Fibroblast of lung (primary cell): ENCODE data around the gene SLC6A9. TPM values are rescaled to one million over a fixed set of nuclear protein-coding genes. Genes with fewer than 3 reads are reported as not detected.

Experiments
- DNase-seq, 2 donors: peaks; one replicate each; pipeline versions ENCODE4 v3.0.0 to v3.0.0-alpha.2; 2010; ENCODE audit warnings: low read depth in 2 of 2
- H2AFZ ChIP-seq: 2 replicates; pipeline ENCODE4 v1.5.1; 2012; ENCODE audit warnings: low read length, control low read depth, inconsistent platforms
- H3K27ac ChIP-seq: 2 replicates; pipeline ENCODE4 v1.5.1; 2011; ENCODE audit warnings: low read length, control low read depth; ENCODE audit not compliant: insufficient read depth
- H3K27me3 ChIP-seq: 2 replicates; pipeline ENCODE4 v1.5.1; 2011; ENCODE audit warnings: mild to moderate bottlenecking, low read length; ENCODE audit not compliant: control insufficient read depth, insufficient read depth
- H3K36me3 ChIP-seq: 2 replicates; pipeline ENCODE4 v1.5.1; 2011; ENCODE audit warnings: low read length; ENCODE audit not compliant: control insufficient read depth, insufficient read depth
- H3K4me1 ChIP-seq: 2 replicates; pipeline ENCODE4 v1.5.1; 2011; ENCODE audit warnings: low read length; ENCODE audit not compliant: control insufficient read depth, insufficient read depth; ENCODE audit errors: extremely low read depth
- H3K4me2 ChIP-seq: 2 replicates; pipeline ENCODE4 v1.5.1; 2011; ENCODE audit warnings: low read length, control low read depth; ENCODE audit not compliant: insufficient read depth; ENCODE audit errors: extremely low read depth
- H3K4me3 ChIP-seq, 4 experiments: fragments of 200-600 bp in 1 of 4; sonication (generic) in 1 of 4; replicated peaks in 1 of 4; 2 replicates each; pipeline ENCODE4 v1.5.1; 2011 to 2016; ENCODE audit warnings: low read length in 4 of 4, low read depth in 3 of 4, mild to moderate bottlenecking in 3 of 4, control low read depth in 2 of 4, inconsistent platforms in 1 of 4, mixed read lengths in 1 of 4; ENCODE audit not compliant: insufficient read depth in 1 of 4; ENCODE audit errors: control extremely low read depth in 1 of 4
- H3K79me2 ChIP-seq: 2 replicates; pipeline ENCODE4 v1.5.1; 2012; ENCODE audit warnings: mild to moderate bottlenecking, low read length, inconsistent platforms; ENCODE audit not compliant: control insufficient read depth, insufficient read depth
- H3K9ac ChIP-seq: 2 replicates; pipeline ENCODE4 v1.5.1; 2011; ENCODE audit warnings: mild to moderate bottlenecking, low read length, control low read depth; ENCODE audit not compliant: insufficient read depth
- H3K9me3 ChIP-seq: 2 replicates; pipeline ENCODE4 v1.5.1; 2012; ENCODE audit warnings: low read depth, low read length; ENCODE audit not compliant: control insufficient read depth, insufficient read depth
- H4K20me1 ChIP-seq: 2 replicates; pipeline ENCODE4 v1.5.1; 2011; ENCODE audit warnings: low read length; ENCODE audit not compliant: control insufficient read depth, insufficient read depth; ENCODE audit errors: extremely low read depth
- CTCF ChIP-seq, 2 donors: IDR thresholded peaks in 1 of 2; conservative IDR thresholded peaks in 1 of 2; 1 replicate in 1 of 2; 2 replicates in 1 of 2; pipeline ENCODE4 v1.5.1; 2011 to 2012; ENCODE audit warnings: low read length in 2 of 2, control low read depth in 1 of 2, inconsistent platforms in 1 of 2, low read depth in 1 of 2, mild to moderate bottlenecking in 1 of 2
- EZH2 ChIP-seq: IDR thresholded peaks from 2 replicates; pipeline ENCODE4 v1.5.1; 2012; ENCODE audit warnings: low read length, control low read depth, mild to moderate bottlenecking; ENCODE audit errors: missing control alignments
- polyA plus RNA-seq, 2 donors: library from polyadenylated mRNA; depleted of rRNA in 1 of 2; stranded (reverse) in 1 of 2; unstranded in 1 of 2; fragments of >200 nt; gene quantifications; 2 replicates each; pipeline ENCODE4 v1.2.1, GENCODE V29; 2011 to 2012; ENCODE audit warnings: missing spikeins in 1 of 2
- total RNA-seq: library from RNA; depleted of rRNA; stranded (reverse); fragments of >200 nt; gene quantifications from 2 replicates; pipeline ENCODE4 v1.2.1, GENCODE V29; 2014

SLC6A9 gene
- total and polyA plus RNA-seq, 2 donors (not counting 1 experiment from before 2014, with no cell fraction given) = 3.4 to 19.5 TPM

- peaks cover 12% of the 10 kb centered on the region for H3K4me1 ChIP-seq
- peak overlapping the region; percentile 70 to 87 (median 86) for H3K4me3 ChIP-seq
- no peaks in the 10 kb centered on the region for H4K20me1 ChIP-seq
- H3K79me2 ChIP-seq = peaks cover 32% of the 10 kb centered on the region
- peak in 1 of 2 donors; percentile 14 for DNase-seq
- H3K27ac ChIP-seq = peak overlapping the region; percentile 83
- TF ChIP-seq EZH2 (no peak), CTCF (conservative IDR thresholded peaks at IDR 0.05 in 1 of 2, IDR thresholded peaks at IDR 0.05 in 1 of 2; ENCODE audit: low read depth in 1 of 2, low read length in 2 of 2) (no peak)
- no peaks in the 10 kb centered on the region for H3K9me3 ChIP-seq
- no peak overlapping the region for H2AFZ ChIP-seq
- peak overlapping the region; percentile 90 for H3K9ac ChIP-seq
- peaks cover 15% of the 10 kb centered on the region for H3K36me3 ChIP-seq
- H3K4me2 ChIP-seq = peak overlapping the region; percentile 18
- no peaks in the 10 kb centered on the region for H3K27me3 ChIP-seq
These were observed 55.9 kb downstream of the SLC6A9 start for GRCh38 chr1:43975249-43975961.

GRCh38 chr1:43974443-43975248 is 56.6 kb downstream of the SLC6A9 start, which contains the start of gene ATP6V0B:
Gene ATP6V0B (plus strand): TSS chr1:43974960. CDS start chr1:43975041, 81 bp downstream.
- Histone ChIP-seq H3K4me1 (peaks cover 11% of the 10 kb centered on the region), H3K79me2 (peaks cover 26% of the 10 kb centered on the region), H3K9ac (peak within 1 kb of the TSS; percentile 90), H2AFZ (peak within 1 kb of the TSS; percentile 87), H4K20me1 (no peaks in the 10 kb centered on the region), H3K27me3 (no peaks in the 10 kb centered on the region), H3K4me2 (peak within 1 kb of the TSS; percentile 72), H3K9me3 (no peaks in the 10 kb centered on the region), H3K4me3 (peak within 1 kb of the TSS; percentile 70 to 87 (median 86)), H3K36me3 (peaks cover 15% of the 10 kb centered on the region), H3K27ac (peak within 1 kb of the TSS; percentile 83)
- peak; percentile 90 to 92 for DNase-seq
- TF ChIP-seq EZH2 (no peak), CTCF (conservative IDR thresholded peaks at IDR 0.05 in 1 of 2, IDR thresholded peaks at IDR 0.05 in 1 of 2; ENCODE audit: low read depth in 1 of 2, low read length in 2 of 2) (peak; percentile 4 to 19)

- TF ChIP-seq EZH2 (no peak), CTCF (conservative IDR thresholded peaks at IDR 0.05 in 1 of 2, IDR thresholded peaks at IDR 0.05 in 1 of 2; ENCODE audit: low read depth in 1 of 2, low read length in 2 of 2) (no peak)
- no peak overlapping the region for H3K27ac ChIP-seq
- peak overlapping the region in 3 of 4 experiments; percentile 73 to 87 (median 86) for H3K4me3 ChIP-seq
- H3K4me2 ChIP-seq = peak overlapping the region; percentile 72
- H3K9ac ChIP-seq = no peak overlapping the region
- no peaks in the 10 kb centered on the region for H4K20me1 ChIP-seq
- no peak for DNase-seq
- no peaks in the 10 kb centered on the region for H3K9me3 ChIP-seq
- peaks cover 11% of the 10 kb centered on the region for H3K4me1 ChIP-seq
- H2AFZ ChIP-seq = no peak overlapping the region
- peaks cover 15% of the 10 kb centered on the region for H3K36me3 ChIP-seq
- H3K27me3 ChIP-seq = no peaks in the 10 kb centered on the region
- peaks cover 26% of the 10 kb centered on the region for H3K79me2 ChIP-seq
These were observed 57.2 kb downstream of the SLC6A9 start for GRCh38 chr1:43973981-43974442.
